Measurements from ENCODE around the gene MESP2. TPM values are rescaled to one million over a fixed set of nuclear protein-coding genes. Genes with fewer than 3 reads are reported as not detected.

The MESP2 gene
- total RNA-seq, 1 experiment from 2014 or later: not detected

DNA sequence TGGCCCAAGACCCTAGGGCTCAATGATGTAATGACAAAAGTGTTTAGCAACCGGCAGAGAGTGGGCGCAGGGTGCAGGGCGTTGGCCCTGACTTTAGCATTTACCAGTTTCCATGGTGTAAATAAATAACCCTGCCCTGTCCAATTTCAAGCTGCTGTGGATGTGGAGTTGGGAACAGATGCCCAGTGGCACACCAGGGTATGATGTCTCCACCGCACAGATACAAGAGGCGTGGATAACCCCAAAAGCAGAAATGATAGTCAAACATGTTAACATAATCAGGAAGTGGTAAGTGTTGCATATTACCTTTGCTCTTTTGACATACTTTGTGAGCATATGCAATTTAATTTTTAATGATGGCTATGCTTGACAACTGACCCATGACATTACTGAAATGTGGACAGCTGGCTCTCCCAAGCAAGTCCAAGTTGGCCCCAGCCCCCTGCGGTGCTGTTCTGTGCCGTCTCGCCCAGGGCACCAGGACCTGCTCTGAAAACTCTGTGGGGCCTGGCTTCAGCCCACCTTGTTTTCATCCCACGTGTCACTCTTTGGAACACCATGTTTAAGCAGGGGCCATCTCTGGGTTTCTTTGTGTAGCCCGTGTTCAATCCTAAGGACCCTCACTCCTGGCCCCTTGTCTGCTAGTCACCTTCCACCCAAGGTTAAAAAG lies 49.3 kb downstream of the MESP2 start:
- no peak for DNase-seq (ENCODE audit: low spot score)
- in situ Hi-C loops (cut with HindIII; ENCODE audit: low sequenced_read_pairs): no loop called here

DNA sequence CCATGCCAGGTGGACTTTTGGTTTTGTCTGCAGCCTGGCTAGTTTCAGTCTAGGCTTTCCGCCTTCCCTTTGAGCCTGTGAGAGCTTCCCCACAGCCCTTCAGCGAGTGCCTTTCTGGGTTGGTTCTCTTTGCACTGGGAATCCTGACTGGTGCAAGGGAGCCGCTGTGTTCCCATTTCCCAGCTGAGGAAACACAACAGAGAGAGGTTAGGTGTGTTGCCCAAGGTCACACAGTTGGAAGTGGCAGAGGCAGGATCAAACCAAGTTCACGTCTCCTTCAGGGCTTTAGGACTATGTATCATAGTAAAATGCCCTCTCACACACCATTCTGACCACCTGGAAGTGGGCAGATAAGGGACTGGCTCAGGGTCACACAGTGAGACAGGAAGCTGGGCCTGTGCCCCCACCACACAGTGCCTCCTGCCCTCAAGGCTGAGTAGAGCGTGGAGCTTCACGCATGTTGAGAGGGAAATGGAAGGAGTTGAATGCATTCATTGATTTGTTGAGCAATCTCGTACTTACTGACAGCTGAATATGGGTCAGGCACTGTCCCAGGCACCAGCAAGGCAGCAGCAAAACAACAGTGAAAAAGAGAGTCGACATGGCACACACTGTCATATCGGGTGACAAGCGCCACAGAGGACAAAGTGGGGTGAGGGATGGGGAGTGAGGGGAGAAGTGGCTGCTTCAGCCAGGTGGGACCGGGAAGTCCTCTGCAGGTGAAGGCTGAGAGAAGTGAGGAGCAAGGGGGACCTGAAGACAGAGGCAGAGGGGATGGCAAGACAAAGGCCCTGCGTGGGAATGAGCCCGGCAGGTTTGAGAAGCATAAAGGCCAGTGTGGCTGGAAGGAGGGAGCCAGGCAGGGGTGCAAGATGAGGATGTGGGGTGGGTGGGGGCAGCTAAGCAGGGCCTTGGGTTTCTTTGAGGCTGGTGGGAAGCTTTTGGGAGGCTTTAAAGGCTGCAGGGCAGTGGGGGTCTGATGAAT lies 50.8 kb downstream of the MESP2 start:
- no peak for DNase-seq (ENCODE audit: low spot score)
- in situ Hi-C loops (cut with HindIII; ENCODE audit: low sequenced_read_pairs): no loop called here

DNA sequence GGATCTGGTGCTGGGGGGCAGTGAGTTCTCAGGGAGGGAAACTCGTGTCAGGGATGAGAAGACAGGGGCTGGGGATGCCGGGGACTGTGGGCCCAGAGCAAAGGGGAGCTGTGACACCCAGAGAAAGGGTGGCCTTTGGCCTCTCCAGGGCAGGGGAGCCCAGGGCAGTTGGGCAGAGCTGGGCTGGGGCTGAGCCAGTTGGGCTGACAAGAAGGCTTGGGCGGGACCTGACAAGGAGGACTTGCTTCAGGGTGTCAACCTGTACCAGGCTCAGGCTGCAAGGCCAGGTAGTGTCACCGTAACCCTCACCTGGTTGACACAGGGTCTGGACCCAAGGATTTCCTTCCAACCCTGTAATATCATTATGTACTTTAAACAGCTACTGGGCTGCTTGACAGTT lies 51.7 kb downstream of the MESP2 start:
- DNase-seq (ENCODE audit: low spot score): no peak
- in situ Hi-C loops (cut with HindIII; ENCODE audit: low sequenced_read_pairs): no loop called here

Other genes with a start within 250 kb of the MESP2 start
- 3.4 and 7.3 TPM in 2 replicates for gene TICRR, start 200.9 kb upstream of the MESP2 start, total RNA-seq (2014; rRNA removed; shearing (Covaris generic))
- gene KIF7, start 120.9 kb upstream of the MESP2 start, total RNA-seq (2014; rRNA removed; shearing (Covaris generic)): 19.6 and 21.5 TPM in 2 replicates
- gene PLIN1, start 97.0 kb upstream of the MESP2 start, total RNA-seq (2014; rRNA removed; shearing (Covaris generic)): 0.07 TPM in 1 of 2 replicates, not detected in the other
- 4.1 and 11.0 TPM in 2 replicates for gene PEX11A, start 85.6 kb upstream of the MESP2 start, total RNA-seq (2014; rRNA removed; shearing (Covaris generic))
- 0.25 and 0.64 TPM in 2 replicates for gene WDR93, start 85.5 kb upstream of the MESP2 start, total RNA-seq (2014; rRNA removed; shearing (Covaris generic))
- not detected in 2 replicates for gene MESP1, start 25.1 kb upstream of the MESP2 start, total RNA-seq (2014; rRNA removed; shearing (Covaris generic))
- gene ANPEP, start 38.5 kb downstream of the MESP2 start, total RNA-seq (2014; rRNA removed; shearing (Covaris generic)): not detected in 2 replicates
- gene AP3S2, start 117.7 kb downstream of the MESP2 start, total RNA-seq (2014; rRNA removed; shearing (Covaris generic)): 32.3 and 61.4 TPM in 2 replicates
- 5.3 and 7.0 TPM in 2 replicates for gene ARPIN, start 136.6 kb downstream of the MESP2 start, total RNA-seq (2014; rRNA removed; shearing (Covaris generic))
- gene ZNF710, start 225.0 kb downstream of the MESP2 start, total RNA-seq (2014; rRNA removed; shearing (Covaris generic)): 7.6 and 9.0 TPM in 2 replicates

Data from G401 (cell line).